SK-N-SH (cell line): ENCODE data around the gene SEC23IP. TPM values are rescaled to one million over a fixed set of nuclear protein-coding genes. Genes with fewer than 3 reads are reported as not detected.

ENCODE experiments used
- CTCF ChIA-PET: fragments of 300-600, 350-600 bp; formaldehyde crosslinking; extraction: SDS; loops from one replicate; lab custom pipeline; 2021; lab: Yijun Ruan, JAX
- POLR2A ChIA-PET: fragments of 350-600 bp; sonication (Branson Sonifier 250); formaldehyde crosslinking; extraction: SDS; loops from one replicate; lab custom pipeline; 2020; ENCODE audit warnings: antibody characterized with exemption, inconsistent platforms; lab: Yijun Ruan, JAX
- DNase-seq: peaks from one replicate; pipeline ENCODE4 v3.0.0; 2012
- H2AFZ ChIP-seq: fragments of 200-600 bp; sonication (generic); 2 replicates; pipeline ENCODE4 v1.8.1; 2016; ENCODE audit warnings: antibody characterized with exemption, mild to moderate bottlenecking, low read depth
- H3F3A ChIP-seq: fragments of 200-600 bp; sonication (generic); replicated peaks from 2 replicates; pipeline ENCODE3; 2016; ENCODE audit warnings: antibody characterized with exemption, mild to moderate bottlenecking; ENCODE audit not compliant: insufficient read depth
- H3K27ac ChIP-seq, 2 experiments: fragments of 200-500 bp in 1 of 2; fragments of 200-600 bp in 1 of 2; sonication (Bioruptor generic) in 1 of 2; sonication (generic), shearing (Covaris generic) in 1 of 2; 2 replicates each; pipeline versions ENCODE4 v1.5.1 to v1.6.1; 2014 to 2016; ENCODE audit warnings: low read depth in 2 of 2, inconsistent platforms in 1 of 2, low read length in 1 of 2, mild to moderate bottlenecking in 1 of 2, mixed read lengths in 1 of 2
- H3K27me3 ChIP-seq: fragments of 200-600 bp; sonication (generic), shearing (Covaris generic); 2 replicates; pipeline ENCODE4 v1.6.1; 2016; ENCODE audit warnings: mixed run types; ENCODE audit not compliant: insufficient read depth
- H3K36me3 ChIP-seq, 2 experiments: fragments of 200-500 bp in 1 of 2; fragments of 200-600 bp in 1 of 2; sonication (Bioruptor generic) in 1 of 2; sonication (generic) in 1 of 2; replicated peaks in 1 of 2; 2 replicates each; pipeline versions ENCODE3 to v1.5.1; 2014 to 2016; ENCODE audit warnings: low read length in 1 of 2, mild to moderate bottlenecking in 1 of 2; ENCODE audit not compliant: insufficient read depth in 2 of 2, control insufficient read depth in 1 of 2
- H3K4me1 ChIP-seq, 2 experiments: fragments of 200-500 bp in 1 of 2; fragments of 200-600 bp in 1 of 2; sonication (Bioruptor generic) in 1 of 2; sonication (generic), shearing (Covaris generic) in 1 of 2; 2 replicates each; pipeline versions ENCODE4 v1.5.1 to v1.6.1; 2014 to 2016; ENCODE audit warnings: low read depth in 1 of 2, low read length in 1 of 2, mixed run types in 1 of 2; ENCODE audit not compliant: insufficient read depth in 2 of 2, control insufficient read depth in 1 of 2
- H3K4me2 ChIP-seq: fragments of 200-600 bp; sonication (generic), shearing (Covaris generic); 2 replicates; pipeline ENCODE4 v1.6.1; 2017; ENCODE audit warnings: mixed run types
- H3K4me3 ChIP-seq, 2 experiments: fragments of 200-500 bp in 1 of 2; fragments of 200-600 bp in 1 of 2; sonication (Bioruptor generic) in 1 of 2; sonication (generic), shearing (Covaris generic) in 1 of 2; 2 replicates each; pipeline versions ENCODE4 v1.5.1 to v1.8.1; 2014 to 2016; ENCODE audit warnings: low read depth in 2 of 2, inconsistent platforms in 1 of 2, low read length in 1 of 2, mild to moderate bottlenecking in 1 of 2, mixed read lengths in 1 of 2, moderate library complexity in 1 of 2
- H3K79me2 ChIP-seq: fragments of 200-600 bp; sonication (generic); 2 replicates; pipeline ENCODE4 v1.8.1; 2017; ENCODE audit warnings: mild to moderate bottlenecking; ENCODE audit not compliant: insufficient read depth
- H3K9ac ChIP-seq: fragments of 200-600 bp; sonication (generic); 2 replicates; pipeline ENCODE4 v1.6.1; 2017; ENCODE audit warnings: mixed run types
- H3K9me2 ChIP-seq: fragments of 200-600 bp; sonication (generic); 2 replicates; pipeline ENCODE4 v1.6.1; 2017; ENCODE audit warnings: mixed run types
- H3K9me3 ChIP-seq: fragments of 200-600 bp; sonication (generic); 2 replicates; pipeline ENCODE4 v1.6.1; 2017; ENCODE audit warnings: mixed run types, mild to moderate bottlenecking, moderate library complexity
- H4K20me1 ChIP-seq: fragments of 200-600 bp; sonication (generic); 2 replicates; pipeline ENCODE4 v1.6.1; 2017; ENCODE audit warnings: mild to moderate bottlenecking, mixed run types; ENCODE audit not compliant: insufficient read depth
- CHD2 ChIP-seq: fragments of 150-350 bp; IDR thresholded peaks from 2 replicates; pipeline ENCODE4 v1.6.1; 2018; ENCODE audit warnings: low read length; ENCODE audit not compliant: partially characterized antibody
- ELF1 ChIP-seq: IDR thresholded peaks from 2 replicates; pipeline ENCODE4 v1.4.0; 2012
- EZH2phosphoT487 ChIP-seq: fragments of 200-600 bp; sonication (generic); IDR thresholded peaks from 2 replicates; pipeline ENCODE4 v1.6.1; 2017; ENCODE audit warnings: low read depth, mixed run types, mild to moderate bottlenecking, antibody characterized with exemption, moderate library complexity, borderline replicate concordance
- FOSL2 ChIP-seq: IDR thresholded peaks from 2 replicates; pipeline ENCODE4 v1.4.0; 2012; ENCODE audit warnings: low read depth, mild to moderate bottlenecking, moderate library complexity, borderline replicate concordance
- GABPA ChIP-seq: IDR thresholded peaks from 2 replicates; pipeline ENCODE4 v1.4.0; 2012; ENCODE audit warnings: low read depth, mild to moderate bottlenecking
- GATA2 ChIP-seq: sonication (generic); formaldehyde crosslinking; IDR thresholded peaks from 2 replicates; pipeline ENCODE4 v1.5.0; 2020; ENCODE audit warnings: mild to moderate bottlenecking, missing genetic modification reagents
- MEF2A ChIP-seq: IDR thresholded peaks from 2 replicates; pipeline ENCODE4 v1.4.0; 2012; ENCODE audit warnings: low read depth, borderline replicate concordance
- MXI1 ChIP-seq: IDR thresholded peaks from 2 replicates; pipeline ENCODE4 v1.6.1; 2012; ENCODE audit warnings: mild to moderate bottlenecking, low read depth, low read length, improper control_type of control experiment
- NFIC ChIP-seq: IDR thresholded peaks from 2 replicates; pipeline ENCODE4 v1.4.0; 2012; ENCODE audit warnings: borderline replicate concordance
- RAD21 ChIP-seq: IDR thresholded peaks from 2 replicates; pipeline ENCODE4 v1.6.1; 2012; ENCODE audit warnings: mild to moderate bottlenecking, low read length
- RXRA ChIP-seq: IDR thresholded peaks from 2 replicates; pipeline ENCODE4 v1.4.0; 2012; ENCODE audit warnings: low read depth, mild to moderate bottlenecking, borderline replicate concordance
- SMC3 ChIP-seq: IDR thresholded peaks from 2 replicates; pipeline ENCODE4 v1.6.1; 2012; ENCODE audit warnings: low read depth, low read length, improper control_type of control experiment
- YY1 ChIP-seq: IDR thresholded peaks from 2 replicates; pipeline ENCODE4 v1.4.0; 2012; ENCODE audit warnings: low read depth, mild to moderate bottlenecking
- WGBS: methylation state at CpG from one replicate; pipeline ENCODE4 v1.1.6; 2017; ENCODE audit warnings: low lambda C conversion rate; 5-methylcytosine and 5-hydroxymethylcytosine counted together
- polyA plus RNA-seq, 3 experiments: library from polyadenylated mRNA; depleted of rRNA; stranded (reverse); fragments of >200 nt; gene quantifications; 2 replicates each; pipeline ENCODE4 v1.2.3, GENCODE V29; 2012
- TF ChIP-seq, protein P1 (sequence below): IDR thresholded peaks from 2 replicates; pipeline ENCODE4 v1.6.1; 2012; ENCODE audit warnings: mild to moderate bottlenecking, low read depth, low read length, moderate library complexity
- TF ChIP-seq, protein P2 (sequence below): IDR thresholded peaks from 2 replicates; pipeline ENCODE4 v1.4.0; 2012; ENCODE audit warnings: low read depth
- TF ChIP-seq, protein P3 (sequence below): IDR thresholded peaks from 2 replicates; pipeline ENCODE4 v1.4.0; 2012; ENCODE audit warnings: low read depth, borderline replicate concordance

The SEC23IP gene
- polyA plus RNA-seq, 1 of the 3 experiments (the other 2 are of a cell fraction), result 23.8 TPM

DNA sequence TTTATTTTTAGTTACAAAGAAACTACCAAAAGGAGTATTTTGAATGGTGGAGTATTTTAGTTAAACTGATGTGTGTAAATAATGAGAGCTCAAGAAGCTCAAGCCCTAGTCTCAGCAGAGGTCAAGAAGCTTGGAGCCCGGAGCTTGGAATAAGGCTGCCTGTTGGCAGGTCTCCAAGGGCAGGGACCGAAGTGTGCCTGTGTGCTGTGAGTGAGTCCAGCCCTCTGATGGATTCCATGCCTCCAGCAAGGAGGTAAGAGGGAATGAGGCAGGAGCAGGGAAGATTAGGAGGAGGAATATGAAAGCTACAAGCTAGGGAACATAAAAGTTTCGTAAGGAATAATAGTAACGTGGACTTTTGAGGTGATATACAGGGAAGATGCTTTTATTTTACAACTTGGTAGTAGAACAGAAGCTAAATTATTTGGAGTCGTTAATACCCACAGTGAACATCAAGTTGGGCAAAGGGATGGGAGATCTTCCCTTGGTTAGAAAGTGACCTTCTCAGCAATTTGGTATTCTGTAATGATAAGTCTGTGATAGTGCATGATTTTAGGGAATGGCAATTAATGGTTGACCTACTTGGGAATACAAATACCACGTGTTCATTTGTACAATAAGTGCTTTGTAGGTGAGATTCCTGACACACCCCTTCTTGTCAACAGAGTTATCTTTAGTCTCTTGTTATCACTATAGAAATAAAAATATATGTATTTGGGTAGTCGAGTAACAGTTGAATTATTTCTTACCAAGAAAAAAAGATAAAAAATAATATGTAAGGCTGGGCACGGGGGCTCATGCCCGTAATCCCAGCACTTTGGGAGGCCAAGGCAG is 4.6 kb downstream of the SEC23IP start:
- ChIA-PET POLR2A (interaction anchor here (1.4 kb wide), 1 partner anchor 25 kb away, joined by 9 read pairs; the partner anchor contains the start of gene MCMBP), CTCF (interaction anchor here (0.9 kb wide), 1 partner anchor 143 kb away, joined by 3 read pairs; no protein-coding TSS in a partner anchor)
- Histone ChIP-seq H3F3A (no peaks in the 10 kb centered on the region), H3K9ac (no peak overlapping the region), H3K9me2 (no peaks in the 10 kb centered on the region), H3K27me3 (no peaks in the 10 kb centered on the region), H2AFZ (no peak overlapping the region), H3K4me2 (no peak overlapping the region), H3K4me1 (peaks cover 0 to 26% of the 10 kb centered on the region in 2 experiments; a peak in 3 of 4 replicates), H3K27ac (no peak overlapping the region), H4K20me1 (peaks cover 71% of the 10 kb centered on the region), H3K4me3 (no peak overlapping the region), H3K79me2 (peaks cover 98% of the 10 kb centered on the region), H3K9me3 (no peaks in the 10 kb centered on the region), H3K36me3 (peaks cover 21 to 22% of the 10 kb centered on the region in 2 experiments)
- peak; percentile 56 for DNase-seq
- WGBS, result 65% methylated on average over 9 of the region's 9 CpGs
- TF ChIP-seq MXI1 (peak; percentile 50; the same call in 1 of the 2 replicates), NFIC (peak; percentile 21; the same call in 1 of the 2 replicates)
- TF ChIP-seq, protein P1, sequence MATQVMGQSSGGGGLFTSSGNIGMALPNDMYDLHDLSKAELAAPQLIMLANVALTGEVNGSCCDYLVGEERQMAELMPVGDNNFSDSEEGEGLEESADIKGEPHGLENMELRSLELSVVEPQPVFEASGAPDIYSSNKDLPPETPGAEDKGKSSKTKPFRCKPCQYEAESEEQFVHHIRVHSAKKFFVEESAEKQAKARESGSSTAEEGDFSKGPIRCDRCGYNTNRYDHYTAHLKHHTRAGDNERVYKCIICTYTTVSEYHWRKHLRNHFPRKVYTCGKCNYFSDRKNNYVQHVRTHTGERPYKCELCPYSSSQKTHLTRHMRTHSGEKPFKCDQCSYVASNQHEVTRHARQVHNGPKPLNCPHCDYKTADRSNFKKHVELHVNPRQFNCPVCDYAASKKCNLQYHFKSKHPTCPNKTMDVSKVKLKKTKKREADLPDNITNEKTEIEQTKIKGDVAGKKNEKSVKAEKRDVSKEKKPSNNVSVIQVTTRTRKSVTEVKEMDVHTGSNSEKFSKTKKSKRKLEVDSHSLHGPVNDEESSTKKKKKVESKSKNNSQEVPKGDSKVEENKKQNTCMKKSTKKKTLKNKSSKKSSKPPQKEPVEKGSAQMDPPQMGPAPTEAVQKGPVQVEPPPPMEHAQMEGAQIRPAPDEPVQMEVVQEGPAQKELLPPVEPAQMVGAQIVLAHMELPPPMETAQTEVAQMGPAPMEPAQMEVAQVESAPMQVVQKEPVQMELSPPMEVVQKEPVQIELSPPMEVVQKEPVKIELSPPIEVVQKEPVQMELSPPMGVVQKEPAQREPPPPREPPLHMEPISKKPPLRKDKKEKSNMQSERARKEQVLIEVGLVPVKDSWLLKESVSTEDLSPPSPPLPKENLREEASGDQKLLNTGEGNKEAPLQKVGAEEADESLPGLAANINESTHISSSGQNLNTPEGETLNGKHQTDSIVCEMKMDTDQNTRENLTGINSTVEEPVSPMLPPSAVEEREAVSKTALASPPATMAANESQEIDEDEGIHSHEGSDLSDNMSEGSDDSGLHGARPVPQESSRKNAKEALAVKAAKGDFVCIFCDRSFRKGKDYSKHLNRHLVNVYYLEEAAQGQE, result no peak

DNA sequence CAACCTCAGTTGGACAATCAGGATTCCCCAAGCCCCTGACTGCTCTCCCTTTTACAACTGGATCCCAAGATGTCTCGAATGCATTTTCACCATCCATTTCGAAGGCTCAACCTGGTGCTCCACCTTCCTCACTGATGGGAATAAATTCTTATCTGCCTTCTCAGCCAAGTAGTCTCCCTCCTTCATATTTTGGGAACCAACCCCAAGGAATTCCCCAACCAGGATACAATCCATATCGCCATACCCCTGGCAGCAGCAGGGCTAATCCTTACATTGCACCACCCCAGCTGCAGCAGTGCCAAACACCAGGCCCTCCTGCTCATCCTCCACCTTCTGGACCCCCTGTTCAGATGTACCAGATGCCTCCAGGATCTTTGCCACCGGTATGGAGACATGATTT is 6.0 kb downstream of the SEC23IP start:
- Histone ChIP-seq H3K36me3 (peaks cover 30 to 35% of the 10 kb centered on the region in 2 experiments), H3F3A (no peaks in the 10 kb centered on the region), H3K9me2 (no peaks in the 10 kb centered on the region), H3K9ac (no peak overlapping the region), H3K4me2 (no peak overlapping the region), H4K20me1 (peaks cover 79% of the 10 kb centered on the region), H3K27me3 (no peaks in the 10 kb centered on the region), H3K4me1 (peaks cover 0 to 26% of the 10 kb centered on the region in 2 experiments; a peak in 3 of 4 replicates), H2AFZ (no peak overlapping the region), H3K9me3 (no peaks in the 10 kb centered on the region), H3K27ac (no peak overlapping the region), H3K79me2 (peaks cover 99% of the 10 kb centered on the region), H3K4me3 (no peak overlapping the region)
- ChIA-PET CTCF (no interaction called here), POLR2A (no interaction called here)
- no peak for DNase-seq
- TF ChIP-seq CHD2, result no peak
- TF ChIP-seq SMC3, result no peak
- TF ChIP-seq YY1, result no peak
- no peak for TF ChIP-seq GABPA
- no peak for TF ChIP-seq EZH2phosphoT487
- TF ChIP-seq RAD21, result no peak
- no peak for TF ChIP-seq FOSL2
- TF ChIP-seq GATA2 (CRISPR knock-in tag), result no peak
- TF ChIP-seq RXRA, result no peak
- TF ChIP-seq, protein P2, sequence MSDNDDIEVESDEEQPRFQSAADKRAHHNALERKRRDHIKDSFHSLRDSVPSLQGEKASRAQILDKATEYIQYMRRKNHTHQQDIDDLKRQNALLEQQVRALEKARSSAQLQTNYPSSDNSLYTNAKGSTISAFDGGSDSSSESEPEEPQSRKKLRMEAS, result no peak
- no peak for TF ChIP-seq MEF2A
- TF ChIP-seq ELF1, result no peak
- TF ChIP-seq, protein P3, sequence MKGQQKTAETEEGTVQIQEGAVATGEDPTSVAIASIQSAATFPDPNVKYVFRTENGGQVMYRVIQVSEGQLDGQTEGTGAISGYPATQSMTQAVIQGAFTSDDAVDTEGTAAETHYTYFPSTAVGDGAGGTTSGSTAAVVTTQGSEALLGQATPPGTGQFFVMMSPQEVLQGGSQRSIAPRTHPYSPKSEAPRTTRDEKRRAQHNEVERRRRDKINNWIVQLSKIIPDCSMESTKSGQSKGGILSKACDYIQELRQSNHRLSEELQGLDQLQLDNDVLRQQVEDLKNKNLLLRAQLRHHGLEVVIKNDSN, result no peak
- 77% methylated on average over 4 of the region's 4 CpGs for WGBS
